Measurements from ENCODE around the gene PRSS2.

The PRSS2 gene

GRCh38 chr7:142792593-142792992, 21.8 kb downstream of the PRSS2 start:
- Histone ChIP-seq H3K79me1 (replicated peaks; ENCODE audit: low read length, poor library complexity, severe bottlenecking) (no peaks in the 10 kb centered on the region), H3K27me3 (ENCODE audit: control insufficient read depth in 1 of 2, insufficient read depth in 1 of 2, low read length in 2 of 2) (peaks cover 86 to 87% of the 10 kb centered on the region in 2 experiments), H3K36me3 (ENCODE audit: control insufficient read depth in 1 of 2, insufficient read depth in 2 of 2, low read depth in 1 of 2, low read length in 2 of 2) (no peaks in the 10 kb centered on the region), H4K8ac (ENCODE audit: low read length) (no peak overlapping the region), H2BK5ac (ENCODE audit: low read depth, low read length, poor library complexity, severe bottlenecking) (no peak overlapping the region), H2BK12ac (ENCODE audit: low read length in 2 of 2) (no peak overlapping the region), H3K9me3 (ENCODE audit: control insufficient read depth, low read length) (no peaks in the 10 kb centered on the region), H2AK5ac (ENCODE audit: low read length, severe bottlenecking) (no peak overlapping the region), H2AFZ (ENCODE audit: low read depth, low read length) (no peak overlapping the region), H3K4me2 (ENCODE audit: low read length, poor library complexity, severe bottlenecking) (no peak overlapping the region), H3K9ac (ENCODE audit: low read length) (no peak overlapping the region), H2BK120ac (ENCODE audit: low read depth, low read length) (no peak overlapping the region), H3K4ac (ENCODE audit: low read depth in 1 of 2, low read length in 2 of 2) (no peak overlapping the region), H3K27ac (ENCODE audit: low read length, poor library complexity, severe bottlenecking) (no peak overlapping the region), H4K91ac (ENCODE audit: low read length) (no peak overlapping the region), H2BK15ac (ENCODE audit: low read depth, poor library complexity, severe bottlenecking) (no peak overlapping the region), H3K14ac (ENCODE audit: low read length in 2 of 2) (no peak overlapping the region), H3K18ac (ENCODE audit: low read depth in 1 of 2, low read length in 2 of 2) (no peak overlapping the region), H3K4me1 (ENCODE audit: control insufficient read depth, insufficient read depth, low read depth, low read length) (peaks cover 12% of the 10 kb centered on the region), H3K4me3 (ENCODE audit: insufficient read depth in 1 of 2, low read depth in 1 of 2, low read length in 2 of 2) (no peak overlapping the region), H3K23ac (ENCODE audit: low read length in 2 of 2) (no peak overlapping the region)
- DNase-seq, result no peak
- 65% methylated on average over 2 of the region's 2 CpGs for WGBS

DNA sequence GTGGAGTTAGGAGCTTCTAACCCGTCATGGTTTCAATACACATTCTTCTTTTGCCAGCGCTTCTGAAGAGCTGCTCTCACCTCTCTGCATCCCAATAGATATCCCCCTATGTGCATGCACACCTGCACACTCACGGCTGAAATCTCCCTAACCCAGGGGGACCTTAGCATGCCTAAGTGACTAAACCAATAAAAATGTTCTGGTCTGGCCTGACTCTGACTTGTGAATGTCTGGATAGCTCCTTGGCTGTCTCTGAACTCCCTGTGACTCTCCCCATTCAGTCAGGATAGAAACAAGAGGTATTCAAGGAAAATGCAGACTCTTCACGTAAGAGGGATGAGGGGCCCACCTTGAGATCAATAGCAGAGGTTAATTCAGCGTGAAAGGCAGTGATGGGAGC, 22.4 kb downstream of the PRSS2 start:
- Histone ChIP-seq H3K79me1 (replicated peaks; ENCODE audit: low read length, poor library complexity, severe bottlenecking) (no peaks in the 10 kb centered on the region), H2AK5ac (ENCODE audit: low read length, severe bottlenecking) (no peak overlapping the region), H3K4me3 (ENCODE audit: insufficient read depth in 1 of 2, low read depth in 1 of 2, low read length in 2 of 2) (no peak overlapping the region), H2BK12ac (ENCODE audit: low read length in 2 of 2) (no peak overlapping the region), H4K8ac (ENCODE audit: low read length) (no peak overlapping the region), H3K4me1 (ENCODE audit: control insufficient read depth, insufficient read depth, low read depth, low read length) (peaks cover 13% of the 10 kb centered on the region), H3K18ac (ENCODE audit: low read depth in 1 of 2, low read length in 2 of 2) (no peak overlapping the region), H3K4me2 (ENCODE audit: low read length, poor library complexity, severe bottlenecking) (no peak overlapping the region), H3K23ac (ENCODE audit: low read length in 2 of 2) (no peak overlapping the region), H3K4ac (ENCODE audit: low read depth in 1 of 2, low read length in 2 of 2) (no peak overlapping the region), H3K36me3 (ENCODE audit: control insufficient read depth in 1 of 2, insufficient read depth in 2 of 2, low read depth in 1 of 2, low read length in 2 of 2) (no peaks in the 10 kb centered on the region), H2AFZ (ENCODE audit: low read depth, low read length) (no peak overlapping the region), H3K27me3 (ENCODE audit: control insufficient read depth in 1 of 2, insufficient read depth in 1 of 2, low read length in 2 of 2) (peaks cover 87 to 88% of the 10 kb centered on the region in 2 experiments), H3K9me3 (ENCODE audit: control insufficient read depth, low read length) (no peaks in the 10 kb centered on the region), H4K91ac (ENCODE audit: low read length) (no peak overlapping the region), H3K14ac (ENCODE audit: low read length in 2 of 2) (no peak overlapping the region), H3K9ac (ENCODE audit: low read length) (no peak overlapping the region), H2BK5ac (ENCODE audit: low read depth, low read length, poor library complexity, severe bottlenecking) (no peak overlapping the region), H3K27ac (ENCODE audit: low read length, poor library complexity, severe bottlenecking) (no peak overlapping the region), H2BK15ac (ENCODE audit: low read depth, poor library complexity, severe bottlenecking) (no peak overlapping the region), H2BK120ac (ENCODE audit: low read depth, low read length) (no peak overlapping the region)
- 72% methylated on average over 5 of the region's 5 CpGs for WGBS
- DNase-seq, result no peak

DNA sequence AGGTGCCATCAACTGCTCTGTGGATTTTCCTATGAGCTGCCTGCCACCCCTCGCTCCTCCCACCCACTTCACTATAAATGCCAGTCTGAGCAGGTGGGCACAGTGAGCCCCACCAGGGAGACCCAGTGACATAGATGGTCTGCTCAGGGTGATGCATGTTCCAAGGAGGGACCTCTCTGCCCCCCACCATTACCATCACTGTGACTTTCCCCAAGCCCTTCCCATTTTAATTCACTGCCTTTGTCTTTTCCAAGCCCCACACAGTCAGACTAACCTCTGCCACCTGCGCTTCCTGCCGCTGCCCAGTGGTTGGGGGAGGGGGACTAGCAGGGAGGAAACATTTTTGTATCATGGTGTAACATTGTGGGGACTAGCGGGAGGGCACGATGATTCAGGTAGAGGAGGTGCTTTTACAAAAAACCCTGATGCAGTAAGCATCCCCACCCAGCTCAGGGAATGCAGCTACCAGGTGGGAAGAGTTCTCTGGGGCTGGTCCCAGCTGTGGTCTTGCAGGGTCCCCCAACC, 24.6 kb downstream of the PRSS2 start:
- H2AK5ac ChIP-seq (ENCODE audit: low read length, severe bottlenecking), result no peak overlapping the region
- H3K4me2 ChIP-seq (ENCODE audit: low read length, poor library complexity, severe bottlenecking), result no peak overlapping the region
- H3K4me1 ChIP-seq (ENCODE audit: control insufficient read depth, insufficient read depth, low read depth, low read length), result peaks cover 13% of the 10 kb centered on the region
- H3K27me3 ChIP-seq (ENCODE audit: control insufficient read depth in 1 of 2, insufficient read depth in 1 of 2, low read length in 2 of 2), result peaks cover 89 to 96% of the 10 kb centered on the region in 2 experiments
- no peak for DNase-seq
- no peak overlapping the region for H4K8ac ChIP-seq (ENCODE audit: low read length)
- WGBS, result 45% methylated on average over 3 of the region's 5 CpGs
- H2BK120ac ChIP-seq (ENCODE audit: low read depth, low read length), result no peak overlapping the region
- no peak overlapping the region for H3K23ac ChIP-seq (ENCODE audit: low read length in 2 of 2)
- H3K36me3 ChIP-seq (ENCODE audit: control insufficient read depth in 1 of 2, insufficient read depth in 2 of 2, low read depth in 1 of 2, low read length in 2 of 2), result no peaks in the 10 kb centered on the region
- H2BK12ac ChIP-seq (ENCODE audit: low read length in 2 of 2), result no peak overlapping the region
- H3K14ac ChIP-seq (ENCODE audit: low read length in 2 of 2), result no peak overlapping the region
- no peak overlapping the region for H3K4ac ChIP-seq (ENCODE audit: low read depth in 1 of 2, low read length in 2 of 2)
- no peak overlapping the region for H3K9ac ChIP-seq (ENCODE audit: low read length)
- H3K4me3 ChIP-seq (ENCODE audit: insufficient read depth in 1 of 2, low read depth in 1 of 2, low read length in 2 of 2), result no peak overlapping the region
- no peak overlapping the region for H2BK15ac ChIP-seq (ENCODE audit: low read depth, poor library complexity, severe bottlenecking)
- H3K18ac ChIP-seq (ENCODE audit: low read depth in 1 of 2, low read length in 2 of 2), result no peak overlapping the region
- no peak overlapping the region for H2AFZ ChIP-seq (ENCODE audit: low read depth, low read length)
- no peak overlapping the region for H4K91ac ChIP-seq (ENCODE audit: low read length)
- H3K27ac ChIP-seq (ENCODE audit: low read length, poor library complexity, severe bottlenecking), result no peak overlapping the region
- no peaks in the 10 kb centered on the region for H3K79me1 ChIP-seq (replicated peaks; ENCODE audit: low read length, poor library complexity, severe bottlenecking)
- no peak overlapping the region for H2BK5ac ChIP-seq (ENCODE audit: low read depth, low read length, poor library complexity, severe bottlenecking)
- H3K9me3 ChIP-seq (ENCODE audit: control insufficient read depth, low read length), result no peaks in the 10 kb centered on the region

GRCh38 chr7:142796001-142796500, 25.3 kb downstream of the PRSS2 start:
- no peak overlapping the region for H2AK5ac ChIP-seq (ENCODE audit: low read length, severe bottlenecking)
- H4K91ac ChIP-seq (ENCODE audit: low read length), result no peak overlapping the region
- H2AFZ ChIP-seq (ENCODE audit: low read depth, low read length), result no peak overlapping the region
- H2BK12ac ChIP-seq (ENCODE audit: low read length in 2 of 2), result no peak overlapping the region
- no peaks in the 10 kb centered on the region for H3K9me3 ChIP-seq (ENCODE audit: control insufficient read depth, low read length)
- no peak overlapping the region for H2BK15ac ChIP-seq (ENCODE audit: low read depth, poor library complexity, severe bottlenecking)
- no peak overlapping the region for H4K8ac ChIP-seq (ENCODE audit: low read length)
- no peak overlapping the region for H3K4ac ChIP-seq (ENCODE audit: low read depth in 1 of 2, low read length in 2 of 2)
- no peak for DNase-seq
- H3K23ac ChIP-seq (ENCODE audit: low read length in 2 of 2), result no peak overlapping the region
- no peak overlapping the region for H2BK5ac ChIP-seq (ENCODE audit: low read depth, low read length, poor library complexity, severe bottlenecking)
- H3K4me2 ChIP-seq (ENCODE audit: low read length, poor library complexity, severe bottlenecking), result no peak overlapping the region
- no peak overlapping the region for H3K4me3 ChIP-seq (ENCODE audit: insufficient read depth in 1 of 2, low read depth in 1 of 2, low read length in 2 of 2)
- no peak overlapping the region for H3K18ac ChIP-seq (ENCODE audit: low read depth in 1 of 2, low read length in 2 of 2)
- no peak overlapping the region for H2BK120ac ChIP-seq (ENCODE audit: low read depth, low read length)
- H3K14ac ChIP-seq (ENCODE audit: low read length in 2 of 2), result no peak overlapping the region
- peaks cover 90 to 96% of the 10 kb centered on the region in 2 experiments for H3K27me3 ChIP-seq (ENCODE audit: control insufficient read depth in 1 of 2, insufficient read depth in 1 of 2, low read length in 2 of 2)
- WGBS, result 20% methylated on average over 9 of the region's 9 CpGs
- H3K4me1 ChIP-seq (ENCODE audit: control insufficient read depth, insufficient read depth, low read depth, low read length), result peaks cover 13% of the 10 kb centered on the region
- H3K79me1 ChIP-seq (replicated peaks; ENCODE audit: low read length, poor library complexity, severe bottlenecking), result no peaks in the 10 kb centered on the region
- H3K36me3 ChIP-seq (ENCODE audit: control insufficient read depth in 1 of 2, insufficient read depth in 2 of 2, low read depth in 1 of 2, low read length in 2 of 2), result no peaks in the 10 kb centered on the region
- H3K27ac ChIP-seq (ENCODE audit: low read length, poor library complexity, severe bottlenecking), result no peak overlapping the region
- no peak overlapping the region for H3K9ac ChIP-seq (ENCODE audit: low read length)
